Measurements from ENCODE around the gene CDK2.

DNA sequence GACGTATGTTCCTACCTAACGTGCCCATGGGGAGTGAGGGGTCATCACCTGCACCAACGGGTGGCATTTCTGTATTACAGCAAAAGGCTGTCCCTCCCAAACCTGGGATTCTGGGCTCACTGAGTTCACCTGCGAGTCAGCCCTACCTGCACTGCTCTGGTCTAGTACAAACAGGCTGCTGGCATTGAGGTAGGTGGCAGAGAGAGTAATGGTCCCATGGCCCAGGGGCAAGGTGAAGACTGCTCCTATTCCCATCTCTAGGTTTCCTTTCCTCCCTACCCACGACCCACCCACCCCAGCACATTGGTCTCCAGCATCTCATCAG lies 30.9 kb downstream of the CDK2 start:
- TF ChIP-seq, protein P1, sequence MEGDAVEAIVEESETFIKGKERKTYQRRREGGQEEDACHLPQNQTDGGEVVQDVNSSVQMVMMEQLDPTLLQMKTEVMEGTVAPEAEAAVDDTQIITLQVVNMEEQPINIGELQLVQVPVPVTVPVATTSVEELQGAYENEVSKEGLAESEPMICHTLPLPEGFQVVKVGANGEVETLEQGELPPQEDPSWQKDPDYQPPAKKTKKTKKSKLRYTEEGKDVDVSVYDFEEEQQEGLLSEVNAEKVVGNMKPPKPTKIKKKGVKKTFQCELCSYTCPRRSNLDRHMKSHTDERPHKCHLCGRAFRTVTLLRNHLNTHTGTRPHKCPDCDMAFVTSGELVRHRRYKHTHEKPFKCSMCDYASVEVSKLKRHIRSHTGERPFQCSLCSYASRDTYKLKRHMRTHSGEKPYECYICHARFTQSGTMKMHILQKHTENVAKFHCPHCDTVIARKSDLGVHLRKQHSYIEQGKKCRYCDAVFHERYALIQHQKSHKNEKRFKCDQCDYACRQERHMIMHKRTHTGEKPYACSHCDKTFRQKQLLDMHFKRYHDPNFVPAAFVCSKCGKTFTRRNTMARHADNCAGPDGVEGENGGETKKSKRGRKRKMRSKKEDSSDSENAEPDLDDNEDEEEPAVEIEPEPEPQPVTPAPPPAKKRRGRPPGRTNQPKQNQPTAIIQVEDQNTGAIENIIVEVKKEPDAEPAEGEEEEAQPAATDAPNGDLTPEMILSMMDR (optimal IDR thresholded peaks at IDR 0.05 in 1 of 3, IDR thresholded peaks at IDR 0.05 in 1 of 3, conservative IDR thresholded peaks at IDR 0.05 in 1 of 3; ENCODE audit: extremely low read depth in 1 of 3, insufficient read depth in 2 of 3, low read length in 3 of 3): no peak
- TF ChIP-seq EZH2 (IDR thresholded peaks at IDR 0.05; ENCODE audit: low read length): no peak

Measured in keratinocyte (primary cell).